ENCODE measurements around the gene GALM.

GRCh38 chr2:38655441-38655840, 10.5 kb upstream of the GALM start:
- TF ChIP-seq CTCF (optimal IDR thresholded peaks at IDR 0.05 in 1 of 3, IDR thresholded peaks at IDR 0.05 in 1 of 3, conservative IDR thresholded peaks at IDR 0.05 in 1 of 3; ENCODE audit: extremely low read depth in 1 of 3, insufficient read depth in 2 of 3, low read length in 3 of 3) (no peak), EZH2 (IDR thresholded peaks at IDR 0.05; ENCODE audit: low read length) (no peak)
